GM21447 (cell line): ENCODE data around the gene C6orf118.

Experiments
- ATAC-seq: cut with Tn5 transposase; IDR thresholded peaks from one replicate; pipeline ENCODE4 v1.9.1; 2021; ENCODE audit not compliant: unreplicated experiment

The C6orf118 gene

DNA sequence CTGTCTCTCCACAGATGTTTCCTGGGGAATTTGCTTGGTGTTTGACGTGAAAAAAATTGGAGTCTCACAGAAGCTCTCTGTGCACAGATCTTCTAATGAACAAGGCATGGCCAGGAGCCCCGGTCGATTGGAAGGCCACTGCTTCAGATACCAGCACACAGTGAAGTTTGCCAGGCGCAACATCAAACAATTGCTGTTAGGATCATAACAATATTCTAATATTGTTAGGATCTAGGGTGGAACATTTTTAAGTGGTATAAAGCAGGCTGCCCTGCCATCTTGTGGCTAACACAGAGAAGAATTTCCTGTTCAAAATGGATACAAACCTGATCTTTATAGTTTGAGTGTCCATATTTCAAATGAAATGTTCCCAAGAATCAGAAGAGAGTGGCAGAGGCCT, 64.1 kb downstream of the C6orf118 start:
- no peak for ATAC-seq

DNA sequence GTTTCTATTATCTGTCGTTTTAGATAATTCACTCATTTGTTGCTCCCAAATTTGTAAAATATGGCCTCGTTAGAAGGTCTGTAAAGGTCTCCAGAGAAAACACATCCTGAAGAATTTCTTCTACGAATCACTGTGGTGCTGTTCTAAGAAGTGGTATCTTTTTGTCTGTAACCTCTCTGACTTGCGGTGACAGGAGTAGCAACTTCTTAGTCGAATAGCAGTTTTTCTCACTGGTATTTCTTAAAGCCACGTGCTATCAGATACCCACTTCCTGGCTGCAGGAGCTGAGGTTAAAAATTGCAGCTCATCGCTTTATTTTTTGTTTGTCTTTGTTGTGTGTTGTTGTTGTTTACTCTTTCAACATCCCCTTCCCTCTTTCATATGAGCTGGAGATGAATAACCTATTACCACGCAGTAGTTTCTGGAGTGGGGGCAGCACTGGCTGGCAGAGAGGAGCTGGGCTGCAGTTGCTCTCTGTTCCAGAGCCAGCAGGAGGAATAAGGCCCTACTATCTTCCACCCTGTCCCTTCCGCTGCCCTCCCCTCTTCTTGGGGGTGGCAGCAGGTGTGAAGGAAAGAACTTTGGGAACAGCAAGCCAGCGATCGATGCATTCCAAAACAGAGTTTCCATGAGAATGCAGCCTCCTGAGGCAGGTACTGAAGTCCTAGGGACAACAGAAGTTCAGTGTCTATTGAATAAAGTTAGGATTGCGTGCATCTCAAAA, 64.7 kb downstream of the C6orf118 start:
- ATAC-seq = no peak

- ATAC-seq = no peak
Measured at GRCh38 chr6:165243801-165244200, 65.6 kb downstream of the C6orf118 start.

DNA sequence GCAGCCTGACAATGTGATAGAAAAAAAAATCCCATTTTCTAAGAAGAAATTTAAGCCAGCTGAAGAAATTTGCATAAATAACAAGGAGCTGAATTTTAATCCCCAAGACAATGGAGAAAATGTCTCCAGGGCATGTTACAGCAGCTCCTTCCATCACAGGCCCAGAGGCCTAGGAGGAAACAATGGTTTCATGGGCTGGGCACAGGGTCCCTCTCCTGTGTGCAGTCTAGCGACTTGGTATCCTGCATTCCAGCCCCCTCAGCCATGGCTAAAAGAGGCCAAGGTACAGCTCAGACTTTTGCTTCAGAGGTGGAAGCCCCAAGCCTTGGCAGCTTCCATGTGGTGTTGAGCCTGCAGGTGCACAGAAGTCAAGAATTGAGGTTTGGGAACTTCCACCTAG, 73.1 kb downstream of the C6orf118 start:
- no peak for ATAC-seq

GRCh38 chr6:165232731-165233488, 76.5 kb downstream of the C6orf118 start:
- ATAC-seq = no peak

- ATAC-seq = no peak
Measured at GRCh38 chr6:165231581-165232561, 77.5 kb downstream of the C6orf118 start.

GRCh38 chr6:165231177-165231576, 78.2 kb downstream of the C6orf118 start:
- ATAC-seq = no peak
